Suprapubic skin (tissue), 4 donors: ENCODE measurements around the gene CCL28. TPM values are rescaled to one million over a fixed set of nuclear protein-coding genes. Genes with fewer than 3 reads are reported as not detected.

Experiments
- DNase-seq, 2 donors: peaks; one replicate each; pipeline ENCODE4 v3.0.0-alpha.2; 2019; ENCODE audit warnings: low spot score in 2 of 2
- H3K27ac ChIP-seq: fragments of 200-600 bp; sonication (generic); one replicate; pipeline ENCODE4 v1.5.1; 2019
- H3K27me3 ChIP-seq: fragments of 200-600 bp; sonication (generic); one replicate; pipeline ENCODE4 v1.5.1; 2019
- H3K36me3 ChIP-seq: fragments of 200-600 bp; sonication (generic); one replicate; pipeline ENCODE4 v1.5.1; 2019
- H3K4me1 ChIP-seq: fragments of 200-600 bp; sonication (generic); one replicate; pipeline ENCODE4 v1.5.1; 2019
- H3K4me3 ChIP-seq: fragments of 200-600 bp; sonication (generic); one replicate; pipeline ENCODE4 v1.5.1; 2019; ENCODE audit warnings: mild to moderate bottlenecking
- H3K9me3 ChIP-seq: fragments of 200-600 bp; sonication (generic); one replicate; pipeline ENCODE4 v1.5.1; 2019
- CTCF ChIP-seq, 2 donors: fragments of 200-600 bp in 1 of 2; fragments of 450-650 bp in 1 of 2; sonication (generic) in 1 of 2; IDR thresholded peaks; one replicate each; pipeline ENCODE4 v1.5.1; 2016 to 2019; ENCODE audit warnings: antibody characterized with exemption in 2 of 2, mild to moderate bottlenecking in 1 of 2, moderate library complexity in 1 of 2
- EP300 ChIP-seq: sonication (generic); formaldehyde crosslinking; IDR thresholded peaks from one replicate; pipeline ENCODE4 v1.6.1; 2017; ENCODE audit warnings: antibody characterized with exemption
- POLR2A ChIP-seq, 2 donors: fragments of 450-650 bp; IDR thresholded peaks; one replicate each; pipeline ENCODE4 v1.6.1; 2017; ENCODE audit warnings: antibody characterized with exemption in 2 of 2, mild to moderate bottlenecking in 2 of 2, moderate library complexity in 2 of 2
- POLR2AphosphoS5 ChIP-seq, 3 donors: sonication (generic); formaldehyde crosslinking; IDR thresholded peaks; one replicate each; pipeline ENCODE4 v1.6.1; 2017; ENCODE audit warnings: antibody characterized with exemption in 3 of 3
- WGBS: methylation state at CpG from one replicate; pipeline ENCODE4 v1.1.5; 2018; 5-methylcytosine and 5-hydroxymethylcytosine counted together
- total RNA-seq, 4 donors: library from RNA; depleted of rRNA; stranded (reverse); fragments of >200 nt; gene quantifications; one replicate each; pipeline ENCODE4 v1.1.0, GENCODE V29; 2016

Gene CCL28
- total RNA-seq, 4 donors from 2014 or later, result 10.7 to 24.8 (median 17.8) TPM

GRCh38 chr5:43354774-43355173 lies 57.4 kb downstream of the CCL28 start:
- no peak for DNase-seq
- TF ChIP-seq POLR2AphosphoS5 (IDR thresholded peaks at IDR 0.05), result no peak
- TF ChIP-seq POLR2A (IDR thresholded peaks at IDR 0.05), result no peak
- TF ChIP-seq CTCF (IDR thresholded peaks at IDR 0.05), result no peak
- no peak for TF ChIP-seq EP300
- no peaks in the 10 kb centered on the region for H3K27me3 ChIP-seq
- no peak overlapping the region for H3K27ac ChIP-seq
- no peaks in the 10 kb centered on the region for H3K4me1 ChIP-seq
- no peaks in the 10 kb centered on the region for H3K36me3 ChIP-seq
- H3K4me3 ChIP-seq, result no peak overlapping the region
- 72% methylated on average over 3 of the region's 3 CpGs for WGBS
- H3K9me3 ChIP-seq, result peaks cover 2% of the 10 kb centered on the region

DNA sequence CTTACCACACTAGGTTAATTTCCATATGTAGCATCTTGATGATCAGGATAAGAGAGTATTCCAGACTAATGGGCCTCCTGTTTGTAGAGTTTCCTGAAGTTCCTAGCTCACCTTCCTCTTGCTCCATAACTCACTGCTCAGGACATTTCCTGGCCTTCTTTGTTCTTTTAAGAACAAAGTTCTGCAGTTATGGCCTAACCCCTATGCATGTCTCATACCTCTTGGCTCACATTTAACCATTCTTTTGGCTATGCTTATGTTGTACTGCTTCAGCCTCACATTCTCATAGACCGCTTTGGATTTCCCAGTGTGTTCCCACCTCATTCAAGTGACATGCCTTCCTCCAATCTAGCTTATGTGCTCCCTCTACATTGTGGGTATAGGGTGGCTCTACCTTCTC lies 58.5 kb downstream of the CCL28 start:
- 71% methylated on average over 1 of the region's 1 CpG for WGBS
- H3K9me3 ChIP-seq, result no peaks in the 10 kb centered on the region
- H3K4me1 ChIP-seq, result no peaks in the 10 kb centered on the region
- no peaks in the 10 kb centered on the region for H3K36me3 ChIP-seq
- H3K27ac ChIP-seq, result no peak overlapping the region
- H3K27me3 ChIP-seq, result no peaks in the 10 kb centered on the region
- H3K4me3 ChIP-seq, result no peak overlapping the region
- DNase-seq, result no peak
- TF ChIP-seq POLR2A (IDR thresholded peaks at IDR 0.05), result no peak
- TF ChIP-seq POLR2AphosphoS5 (IDR thresholded peaks at IDR 0.05), result no peak
- no peak for TF ChIP-seq CTCF (IDR thresholded peaks at IDR 0.05)
- TF ChIP-seq EP300, result no peak

- WGBS, result 51% methylated on average over 2 of the region's 2 CpGs
Measured at GRCh38 chr5:43352915-43353314, 59.3 kb downstream of the CCL28 start.

DNA sequence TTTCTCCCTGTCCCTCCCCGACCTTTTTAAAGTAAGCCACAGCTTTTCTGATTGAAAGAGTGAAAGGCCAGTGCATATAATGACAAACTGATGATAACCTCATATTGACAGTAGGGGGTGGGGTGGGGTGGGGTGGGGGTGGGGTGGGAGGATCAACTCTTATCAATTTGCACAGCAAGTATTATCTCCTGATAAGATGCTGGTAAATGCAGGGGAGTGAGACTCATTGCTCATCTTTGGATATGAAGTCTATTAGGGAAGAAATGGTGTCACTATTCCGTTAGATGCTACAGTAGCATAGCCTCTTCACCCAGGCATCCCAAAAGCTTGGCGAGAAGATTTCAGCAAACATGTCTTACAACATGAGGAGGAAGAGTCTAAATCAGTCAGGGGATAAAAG lies 60.1 kb downstream of the CCL28 start:
- H3K27me3 ChIP-seq, result no peaks in the 10 kb centered on the region
- TF ChIP-seq EP300, result no peak
- no peak for TF ChIP-seq POLR2AphosphoS5 (IDR thresholded peaks at IDR 0.05)
- no peak for TF ChIP-seq POLR2A (IDR thresholded peaks at IDR 0.05)
- no peak for TF ChIP-seq CTCF (IDR thresholded peaks at IDR 0.05)
- no peaks in the 10 kb centered on the region for H3K9me3 ChIP-seq
- H3K4me3 ChIP-seq, result no peak overlapping the region
- H3K36me3 ChIP-seq, result no peaks in the 10 kb centered on the region
- no peak overlapping the region for H3K27ac ChIP-seq
- H3K4me1 ChIP-seq, result no peaks in the 10 kb centered on the region
- no peak for DNase-seq
- 83% methylated on average over 3 of the region's 3 CpGs for WGBS

More at GRCh38 chr5:43352915-43353314, 59.3 kb downstream of the CCL28 start:
- no peak for TF ChIP-seq CTCF (IDR thresholded peaks at IDR 0.05)
- TF ChIP-seq POLR2AphosphoS5 (IDR thresholded peaks at IDR 0.05), result no peak
- no peak for TF ChIP-seq EP300
- no peak for TF ChIP-seq POLR2A (IDR thresholded peaks at IDR 0.05)
- H3K4me1 ChIP-seq, result no peaks in the 10 kb centered on the region
- H3K36me3 ChIP-seq, result no peaks in the 10 kb centered on the region
- no peaks in the 10 kb centered on the region for H3K27me3 ChIP-seq
- H3K9me3 ChIP-seq, result no peaks in the 10 kb centered on the region
- no peak overlapping the region for H3K4me3 ChIP-seq
- no peak for DNase-seq
- no peak overlapping the region for H3K27ac ChIP-seq

GRCh38 chr5:43348861-43349363 lies 63.3 kb downstream of the CCL28 start:
- Histone ChIP-seq H3K9me3 (no peaks in the 10 kb centered on the region), H3K4me1 (no peaks in the 10 kb centered on the region), H3K36me3 (no peaks in the 10 kb centered on the region), H3K4me3 (no peak overlapping the region), H3K27ac (no peak overlapping the region), H3K27me3 (no peaks in the 10 kb centered on the region)
- no peak for TF ChIP-seq CTCF (IDR thresholded peaks at IDR 0.05)
- TF ChIP-seq EP300, result no peak
- TF ChIP-seq POLR2A (IDR thresholded peaks at IDR 0.05), result no peak
- TF ChIP-seq POLR2AphosphoS5 (IDR thresholded peaks at IDR 0.05), result no peak
- 63% methylated on average over 1 of the region's 1 CpG for WGBS
- no peak for DNase-seq
